Measurements from ENCODE around the gene ATP2A2.

ATP2A2 gene

GRCh38 chr12:110280779-110281548 is at the start of gene ATP2A2:
ATP2A2 (plus strand) TSS chr12:110281247; CDS start chr12:110281790, 543 bp downstream.
- no peak for TF ChIP-seq CTCF (IDR thresholded peaks at IDR 0.05; ENCODE audit: extremely low read depth, missing control alignments)
- peak; percentile 99 for DNase-seq (ENCODE audit: low spot score)

DNA sequence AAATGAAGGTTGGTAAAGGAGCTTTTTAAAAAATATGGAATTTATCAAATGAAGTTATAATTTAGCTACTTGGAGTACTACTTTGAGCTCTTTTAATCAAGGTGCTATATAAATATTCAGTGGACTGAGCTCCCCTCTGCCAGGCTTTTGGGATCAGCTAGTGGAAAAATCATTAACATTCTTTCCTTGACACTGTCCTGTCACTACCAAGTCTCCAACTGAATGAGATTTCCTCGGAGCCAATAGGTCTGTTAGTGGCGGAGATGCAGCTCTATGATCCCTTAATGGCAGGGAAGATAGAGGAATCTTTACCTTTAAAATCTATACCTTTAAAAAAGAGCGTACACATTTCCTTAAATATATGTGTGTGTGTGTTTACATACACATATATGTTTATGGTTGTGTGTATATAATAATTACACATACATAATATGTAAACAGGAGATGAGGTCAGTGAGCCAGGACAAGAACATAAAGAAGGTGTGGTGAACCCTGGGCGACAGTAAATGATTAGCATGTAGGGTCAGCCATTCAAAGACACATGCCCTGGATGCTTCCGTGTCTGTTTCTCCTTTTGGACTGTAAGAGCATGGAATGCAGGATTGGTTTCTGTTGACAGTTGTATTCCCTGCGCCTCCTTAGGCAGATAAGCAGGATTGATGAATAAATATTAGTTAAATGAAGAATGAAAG is 47.7 kb upstream of the ATP2A2 start:
- DNase-seq (ENCODE audit: low spot score), result no peak
- no peak for TF ChIP-seq CTCF (IDR thresholded peaks at IDR 0.05; ENCODE audit: extremely low read depth, missing control alignments)

DNA sequence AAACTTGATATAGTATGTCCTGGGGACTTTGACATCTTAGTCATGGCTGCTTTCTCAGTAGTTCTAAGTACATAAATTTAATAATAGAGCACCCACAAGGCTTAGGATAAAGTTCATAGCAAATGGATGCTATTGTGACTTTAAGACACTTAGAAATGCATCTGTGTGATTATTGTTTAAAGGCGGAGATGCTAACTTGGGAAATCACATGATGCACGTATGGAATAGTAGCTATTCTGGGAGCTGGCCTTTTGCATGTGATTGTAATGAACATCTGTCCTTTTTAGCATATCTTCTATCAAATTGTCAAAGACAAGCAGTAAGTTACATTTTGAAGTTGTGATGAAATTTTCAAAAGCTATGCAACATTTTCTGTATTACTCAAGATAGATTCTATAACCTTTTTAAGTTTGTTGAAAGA is 46.7 kb upstream of the ATP2A2 start:
- DNase-seq (ENCODE audit: low spot score), result no peak

GRCh38 chr12:110234755-110235154 is 46.3 kb upstream of the ATP2A2 start:
- no peak for DNase-seq (ENCODE audit: low spot score)
- no peak for TF ChIP-seq CTCF (IDR thresholded peaks at IDR 0.05; ENCODE audit: extremely low read depth, missing control alignments)

More for the DNA sequence above, 46.7 kb upstream of the ATP2A2 start:
- no peak for TF ChIP-seq CTCF (IDR thresholded peaks at IDR 0.05; ENCODE audit: extremely low read depth, missing control alignments)

DNA sequence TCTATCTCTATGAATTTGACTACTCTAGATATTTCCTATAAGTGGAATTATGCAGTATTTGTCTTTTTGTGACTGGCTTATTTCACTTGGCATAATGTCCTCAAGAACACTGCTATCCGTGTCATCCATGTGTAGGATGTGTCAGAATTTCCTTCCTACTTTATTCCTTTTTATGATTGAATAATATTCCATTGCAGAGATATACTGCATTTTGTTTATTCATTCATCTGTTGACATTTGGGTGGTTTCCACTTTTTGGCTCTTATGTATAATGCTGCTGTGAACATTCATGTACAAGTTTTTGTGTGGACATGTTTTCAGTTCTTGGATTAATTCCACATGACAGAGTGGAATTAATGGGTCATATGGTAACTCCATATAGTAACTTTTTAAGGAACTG is 45.7 kb upstream of the ATP2A2 start:
- TF ChIP-seq CTCF (IDR thresholded peaks at IDR 0.05; ENCODE audit: extremely low read depth, missing control alignments), result no peak
- DNase-seq (ENCODE audit: low spot score), result no peak

DNA sequence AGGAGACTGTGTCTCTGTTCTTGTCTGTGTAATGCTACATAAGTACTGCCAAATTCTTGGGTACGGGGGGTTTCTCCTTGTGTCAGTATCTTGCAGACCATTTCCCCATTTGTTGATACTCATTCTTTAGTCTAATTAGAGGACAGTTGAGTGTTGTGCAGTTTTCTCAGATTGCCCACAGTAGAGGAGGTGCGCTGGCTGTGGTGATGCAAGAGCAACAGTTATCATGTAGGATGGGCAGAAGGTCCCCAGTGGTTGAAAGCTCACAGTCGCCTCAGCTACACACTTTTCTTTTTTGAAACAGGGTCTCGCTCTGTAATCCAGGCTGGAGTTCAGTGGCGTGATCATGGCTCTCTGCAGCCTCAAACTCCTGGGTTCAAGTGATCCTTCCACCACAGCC is 37.8 kb upstream of the ATP2A2 start:
- DNase-seq (ENCODE audit: low spot score), result no peak

More for the DNA sequence above, 37.8 kb upstream of the ATP2A2 start:
- TF ChIP-seq CTCF (IDR thresholded peaks at IDR 0.05; ENCODE audit: extremely low read depth, missing control alignments), result no peak
